Measurements from ENCODE around the gene LAMA3.

LAMA3 gene

DNA sequence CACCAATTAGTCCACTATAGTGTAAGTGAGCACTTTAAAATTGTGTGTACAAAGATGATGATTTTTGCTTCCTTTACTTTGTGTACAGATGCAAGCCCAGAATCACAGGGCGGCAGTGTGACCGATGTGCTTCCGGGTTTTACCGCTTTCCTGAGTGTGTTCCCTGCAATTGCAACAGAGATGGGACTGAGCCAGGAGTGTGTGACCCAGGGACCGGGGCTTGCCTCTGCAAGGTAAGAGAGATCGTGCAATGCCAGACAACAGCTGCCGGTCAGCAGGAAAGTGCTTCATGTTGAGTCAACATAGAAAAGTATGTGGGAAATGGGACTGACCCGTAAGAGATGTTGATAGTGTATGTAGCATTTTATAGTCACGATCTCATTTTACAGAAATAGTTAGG is 168.5 kb downstream of the LAMA3 start:
- no peak for DNase-seq

- no peak for DNase-seq
These were observed 170.4 kb downstream of the LAMA3 start for GRCh38 chr18:23859466-23860336.

DNA sequence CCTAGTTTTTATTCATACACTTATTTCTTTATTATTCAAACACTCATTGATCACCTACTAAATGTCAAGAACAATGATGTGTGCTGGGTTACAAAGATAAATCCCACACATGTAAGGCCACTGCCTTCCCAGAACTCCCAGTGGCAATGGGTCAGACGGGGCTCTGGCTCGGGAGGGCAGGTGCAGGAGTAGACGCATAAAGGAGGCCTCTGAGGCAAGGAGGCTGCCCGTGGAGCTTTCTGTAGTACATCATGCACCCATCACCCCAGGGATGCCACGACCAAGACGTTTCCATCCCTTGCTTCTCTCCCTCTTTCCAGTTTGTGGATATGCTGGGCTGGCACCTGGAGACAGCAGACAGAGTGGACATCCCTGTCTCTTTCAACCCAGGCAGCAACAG is 172.1 kb downstream of the LAMA3 start:
- DNase-seq, result no peak

DNA sequence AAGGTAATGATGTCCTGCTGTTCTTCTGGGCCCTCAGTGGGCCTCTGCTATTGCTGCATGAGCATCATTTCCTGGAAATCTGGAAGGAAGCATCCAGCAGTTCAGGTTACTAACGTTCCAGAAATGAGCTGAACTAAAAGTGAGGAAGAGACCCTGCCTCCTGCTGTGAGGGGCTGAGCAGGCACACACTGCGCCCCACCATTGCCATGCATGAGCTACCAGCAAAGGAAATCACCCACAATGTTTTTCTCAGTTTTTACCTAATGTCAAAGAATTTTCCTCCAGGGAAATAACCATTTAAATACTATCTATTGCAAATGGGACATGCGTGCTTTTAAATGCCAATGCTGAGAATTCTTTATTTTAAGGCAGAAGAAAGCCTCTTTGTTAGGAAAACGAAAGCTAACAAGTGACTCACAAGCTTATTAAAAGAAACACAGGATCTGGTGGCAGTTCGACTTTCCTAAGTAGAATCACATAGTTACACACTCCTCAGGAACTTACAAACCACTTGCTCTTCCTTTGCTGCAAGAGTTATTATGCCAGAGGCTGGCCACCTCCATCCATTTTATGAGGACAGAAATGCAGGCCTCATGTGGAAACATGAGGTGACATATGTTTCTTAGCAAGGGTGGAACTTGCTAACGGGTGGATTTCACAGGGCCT is 172.7 kb downstream of the LAMA3 start:
- no peak for DNase-seq

- DNase-seq, result peak; percentile 25
These were observed 175.4 kb downstream of the LAMA3 start for GRCh38 chr18:23864624-23865023.

GRCh38 chr18:23867006-23867405 is 177.8 kb downstream of the LAMA3 start:
- DNase-seq, result no peak

DNA sequence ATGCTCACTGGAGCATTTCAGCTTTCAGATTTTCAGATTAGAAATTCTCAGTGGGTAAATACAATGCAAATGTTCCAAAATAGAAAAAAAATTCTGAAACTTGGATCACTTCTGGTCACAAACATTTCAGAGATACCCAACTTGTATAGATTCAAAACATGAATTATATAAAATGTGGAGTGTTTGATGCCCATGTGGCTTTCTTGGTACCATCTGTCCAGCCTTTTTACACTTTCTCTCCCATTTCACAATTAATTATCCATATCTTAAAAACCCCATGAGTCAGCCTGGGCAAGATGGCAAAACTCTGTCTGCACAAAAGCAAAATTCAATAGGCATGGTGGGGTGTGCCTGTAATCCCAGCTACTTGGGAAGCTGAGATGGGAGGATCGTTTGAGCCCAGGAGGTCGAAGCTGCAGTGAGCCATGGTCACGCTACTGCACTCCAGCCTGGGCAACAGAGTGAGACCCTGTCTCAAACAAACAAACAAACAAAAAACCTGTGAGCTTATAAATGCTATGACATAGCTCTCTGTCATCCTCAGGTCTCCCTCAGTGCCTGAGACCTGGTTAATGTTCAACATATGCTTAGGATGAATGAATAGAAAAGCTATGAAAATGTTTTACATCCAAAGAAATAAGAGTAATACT is 179.0 kb downstream of the LAMA3 start:
- no peak for DNase-seq

GRCh38 chr18:23870676-23871380 is 181.6 kb downstream of the LAMA3 start:
- no peak for DNase-seq

DNA sequence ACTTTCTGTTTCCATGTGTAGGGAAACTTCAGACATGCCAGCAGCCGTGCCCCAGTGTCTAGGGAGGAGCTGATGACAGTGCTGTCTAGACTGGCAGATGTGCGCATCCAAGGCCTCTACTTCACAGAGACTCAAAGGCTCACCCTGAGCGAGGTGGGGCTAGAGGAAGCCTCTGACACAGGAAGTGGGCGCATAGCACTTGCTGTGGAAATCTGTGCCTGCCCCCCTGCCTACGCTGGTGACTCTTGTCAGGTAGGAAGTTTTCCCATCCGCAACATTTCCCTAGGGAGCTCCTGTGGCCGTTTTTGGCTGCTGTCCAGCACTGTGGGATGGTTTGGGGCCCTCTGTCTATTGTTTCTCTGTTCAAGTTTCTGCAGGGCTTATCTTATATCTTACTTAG is 182.2 kb downstream of the LAMA3 start:
- peak; percentile 78 for DNase-seq

- peak; percentile 45 for DNase-seq
These were observed 183.7 kb downstream of the LAMA3 start for GRCh38 chr18:23872701-23873550.

- no peak for DNase-seq
These were observed 187.0 kb downstream of the LAMA3 start for GRCh38 chr18:23875966-23876895.

- DNase-seq, result no peak
These were observed 187.7 kb downstream of the LAMA3 start for GRCh38 chr18:23876921-23877320.

DNA sequence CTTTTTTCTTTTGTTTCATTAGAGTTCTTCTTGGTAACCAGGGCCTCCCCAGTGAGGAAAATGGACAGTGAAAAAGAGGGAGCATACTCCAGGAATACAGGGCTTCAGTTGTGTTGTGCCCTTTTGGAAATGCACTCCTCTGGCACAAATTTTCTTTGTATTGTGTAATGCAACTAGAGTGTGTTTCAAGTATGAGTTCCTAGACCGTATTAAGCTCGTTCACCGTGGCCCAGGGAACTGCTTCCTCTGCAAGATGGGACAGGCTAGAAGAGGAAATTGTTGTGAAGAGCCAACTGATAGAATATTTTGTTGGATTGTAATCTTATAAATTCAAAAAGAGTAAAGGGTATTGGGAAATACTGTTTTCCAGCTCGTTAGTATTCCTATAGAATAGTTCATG is 188.1 kb downstream of the LAMA3 start:
- no peak for DNase-seq

DNA sequence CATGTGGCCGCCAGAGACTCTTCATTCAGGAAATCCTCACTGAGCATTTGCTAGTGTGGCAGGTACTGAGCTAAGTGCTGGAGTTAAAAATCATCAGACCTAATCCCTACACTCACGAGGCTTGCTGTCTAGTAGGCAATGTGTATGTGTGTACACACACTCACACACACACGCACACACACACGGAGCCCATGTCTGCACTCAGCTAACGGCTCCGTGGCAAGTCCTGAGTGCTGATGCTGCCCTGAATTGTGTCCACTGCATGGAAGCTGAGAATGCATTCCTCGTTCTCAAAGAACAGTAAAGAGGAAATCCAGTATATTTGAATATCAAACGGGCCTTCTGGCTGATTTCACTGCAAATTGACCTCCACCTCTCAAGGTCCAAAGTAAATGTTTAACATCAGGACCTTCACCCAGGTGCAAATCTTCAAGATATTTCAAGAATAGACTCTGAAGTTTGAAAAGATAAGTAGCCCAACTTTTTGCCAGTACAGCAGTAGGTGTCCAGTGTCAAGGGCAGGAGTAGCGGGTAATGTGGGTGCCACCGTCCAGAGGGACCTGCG is 189.2 kb downstream of the LAMA3 start:
- DNase-seq, result no peak

DNA sequence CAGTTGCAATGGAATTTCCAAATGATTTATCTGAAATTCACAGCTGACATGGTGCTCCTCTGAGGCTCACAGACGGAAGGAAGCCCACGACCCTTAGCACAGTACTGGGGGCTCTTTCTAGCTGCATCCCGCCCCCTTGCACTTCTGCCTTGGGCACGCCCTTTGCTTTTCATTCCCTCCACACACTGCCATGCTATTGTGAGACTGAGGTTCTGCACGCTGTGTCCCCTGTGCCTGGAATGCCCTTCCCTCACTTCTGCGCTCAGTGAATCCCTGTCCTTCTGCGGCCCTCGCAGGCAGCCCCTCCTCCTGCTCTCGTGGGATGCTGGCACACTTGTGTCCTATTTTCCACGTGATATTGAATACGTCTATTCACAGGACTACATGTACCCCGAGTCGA is 189.9 kb downstream of the LAMA3 start:
- DNase-seq, result no peak

GRCh38 chr18:23879544-23879943 is 190.3 kb downstream of the LAMA3 start:
- no peak for DNase-seq

GRCh38 chr18:23879966-23880565 is 190.8 kb downstream of the LAMA3 start:
- DNase-seq, result no peak

GRCh38 chr18:23880931-23881617 is 191.8 kb downstream of the LAMA3 start:
- DNase-seq, result no peak

- no peak for DNase-seq
These were observed 192.5 kb downstream of the LAMA3 start for GRCh38 chr18:23881778-23882177.
